Camera-type eye (tissue), 1 donor: ENCODE data around the gene KMT5C. TPM values are rescaled to one million over a fixed set of nuclear protein-coding genes. Genes with fewer than 3 reads are reported as not detected.

Experiments used
- total RNA-seq: library from RNA; depleted of rRNA; stranded (reverse); fragments of >200 nt; gene quantifications from one replicate; pipeline ENCODE4 v1.2.3, GENCODE V29; 2014

Gene KMT5C
- 40.3 TPM for total RNA-seq

DNA sequence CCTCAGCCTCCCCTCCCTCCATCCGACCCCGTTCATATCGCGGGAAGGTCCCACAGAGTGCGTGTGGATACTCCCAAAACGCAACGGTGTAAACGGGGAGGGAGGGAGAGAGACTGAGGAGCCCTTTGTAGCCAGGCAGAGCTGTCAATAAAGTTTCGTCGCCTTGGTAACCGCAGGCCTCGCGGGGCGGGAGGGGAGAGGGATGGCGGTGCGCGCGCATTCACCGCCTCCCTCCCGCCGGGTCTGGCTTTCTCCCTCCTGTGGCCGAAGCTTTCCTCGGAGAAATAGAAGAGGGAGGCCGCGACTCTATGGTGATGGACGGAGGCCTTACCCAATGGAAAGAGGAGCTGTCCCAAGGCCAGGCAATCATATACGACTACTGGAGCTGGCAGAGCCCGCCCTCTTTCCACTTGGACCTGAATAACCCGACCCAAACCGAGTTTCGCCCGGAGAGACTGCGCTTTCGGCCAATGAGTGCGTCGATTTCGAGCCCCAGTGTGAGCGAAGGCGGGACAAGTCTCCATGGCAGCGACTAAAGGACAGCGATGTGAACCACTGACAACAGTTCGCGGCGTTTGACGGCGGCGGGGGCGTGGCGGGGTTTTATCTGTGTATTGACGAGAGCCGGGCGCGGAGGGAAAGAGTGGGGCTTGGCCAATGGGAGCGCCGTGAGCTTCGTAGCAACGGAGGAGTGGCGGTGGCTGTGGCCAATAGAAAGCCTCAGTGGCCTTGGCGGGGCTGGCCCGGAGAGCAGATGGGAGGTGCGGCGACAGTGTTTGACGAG, at the start of gene KMT5C:
KMT5C (plus strand) TSS at position 772 of the 784 bp plus-strand sequence. CDS start 2,061 bp downstream, outside the sequence.

DNA sequence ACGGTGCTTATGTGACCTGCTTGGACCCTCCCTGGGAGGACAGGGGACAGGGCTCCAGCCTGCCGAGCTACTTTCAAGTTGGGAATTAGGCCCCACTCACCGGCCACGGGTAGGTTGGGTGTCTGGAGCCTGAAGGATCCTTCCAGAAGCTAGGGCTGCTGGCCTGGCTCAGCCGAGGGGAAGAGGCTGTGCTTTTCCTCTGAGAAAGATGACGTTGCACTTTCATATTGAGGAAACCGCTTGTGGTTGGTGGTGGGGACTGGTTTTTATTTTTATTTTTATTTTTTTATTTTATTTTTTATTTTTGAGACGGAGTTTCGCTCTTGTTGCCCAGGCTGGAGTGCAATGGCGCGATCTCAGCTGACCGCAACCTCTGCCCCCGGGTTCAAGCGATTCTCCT, 14.5 kb upstream of the KMT5C start, which contains the start of gene TMEM150B:
TMEM150B (minus strand) TSS at position 170 of the 400 bp plus-strand sequence. CDS start 4,305 bp downstream, outside the sequence.

DNA sequence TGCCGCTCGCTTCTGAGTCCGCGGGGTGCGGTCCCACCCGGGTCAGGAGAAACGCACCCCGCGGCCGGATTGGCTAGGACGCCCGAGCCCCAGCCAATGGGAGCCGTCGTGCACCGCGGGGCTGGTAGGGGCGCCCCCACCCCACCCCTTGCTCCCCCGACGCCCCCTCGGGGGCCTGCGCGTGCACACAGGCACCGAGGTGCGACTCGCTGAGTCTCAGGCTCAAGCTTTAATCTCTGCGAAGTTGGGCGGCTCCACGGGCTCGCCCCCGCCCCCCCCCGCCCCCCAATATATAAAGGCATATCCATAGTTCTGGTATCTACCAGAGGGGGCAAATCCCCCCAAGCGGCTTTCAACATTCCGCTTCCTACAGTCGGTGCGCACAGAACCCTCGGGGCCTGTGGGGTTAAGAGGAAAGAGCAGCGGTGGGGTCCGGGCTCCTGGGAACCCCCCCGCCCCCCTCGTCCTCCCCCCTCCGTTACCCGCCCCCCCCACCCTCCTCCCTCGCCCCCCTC, 15.1 kb downstream of the KMT5C start, which contains the start of gene COX6B2:
COX6B2 (minus strand) TSS at position 22 of the 515 bp plus-strand sequence. CDS start 198 bp downstream, outside the sequence.

DNA sequence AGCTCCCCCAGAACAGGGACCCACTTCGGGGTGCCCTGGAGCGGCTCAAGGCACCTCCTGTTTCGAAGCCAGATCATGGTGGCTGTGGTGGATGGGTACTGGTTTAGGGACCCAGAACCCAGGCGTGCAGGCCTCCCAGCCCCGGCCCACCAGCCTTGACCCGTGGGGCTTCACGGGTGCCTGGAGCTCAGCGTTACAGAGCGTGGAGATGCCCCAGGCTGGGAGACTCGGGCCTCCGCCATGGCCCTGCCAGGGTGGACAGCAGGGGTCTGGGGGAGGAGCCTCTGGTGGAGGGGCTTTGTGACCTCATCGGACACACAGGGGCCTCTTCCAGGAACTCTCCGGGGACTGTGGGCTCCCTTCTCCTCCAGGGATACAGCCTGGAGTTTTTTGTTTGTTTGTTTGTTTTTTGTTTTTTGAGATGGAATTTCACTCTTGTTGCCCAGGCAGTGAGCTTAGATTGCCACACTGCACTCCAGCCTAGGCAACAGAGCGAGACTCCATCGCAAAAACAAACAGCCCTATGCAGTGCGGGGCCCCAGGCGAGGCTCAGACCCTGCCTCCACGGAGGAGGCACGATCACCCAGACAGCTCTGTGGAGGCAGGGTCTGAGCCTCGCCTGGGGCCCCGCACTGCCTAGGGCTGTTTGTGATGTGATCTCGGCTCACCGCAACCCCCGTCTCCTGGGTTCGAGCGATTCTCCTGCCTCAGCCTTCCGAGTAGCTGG, 23.5 kb downstream of the KMT5C start, which contains the start of gene GARIN5B:
GARIN5B (minus strand) TSS at position 271 of the 727 bp plus-strand sequence; CDS start at position 77, 194 bp downstream.

DNA sequence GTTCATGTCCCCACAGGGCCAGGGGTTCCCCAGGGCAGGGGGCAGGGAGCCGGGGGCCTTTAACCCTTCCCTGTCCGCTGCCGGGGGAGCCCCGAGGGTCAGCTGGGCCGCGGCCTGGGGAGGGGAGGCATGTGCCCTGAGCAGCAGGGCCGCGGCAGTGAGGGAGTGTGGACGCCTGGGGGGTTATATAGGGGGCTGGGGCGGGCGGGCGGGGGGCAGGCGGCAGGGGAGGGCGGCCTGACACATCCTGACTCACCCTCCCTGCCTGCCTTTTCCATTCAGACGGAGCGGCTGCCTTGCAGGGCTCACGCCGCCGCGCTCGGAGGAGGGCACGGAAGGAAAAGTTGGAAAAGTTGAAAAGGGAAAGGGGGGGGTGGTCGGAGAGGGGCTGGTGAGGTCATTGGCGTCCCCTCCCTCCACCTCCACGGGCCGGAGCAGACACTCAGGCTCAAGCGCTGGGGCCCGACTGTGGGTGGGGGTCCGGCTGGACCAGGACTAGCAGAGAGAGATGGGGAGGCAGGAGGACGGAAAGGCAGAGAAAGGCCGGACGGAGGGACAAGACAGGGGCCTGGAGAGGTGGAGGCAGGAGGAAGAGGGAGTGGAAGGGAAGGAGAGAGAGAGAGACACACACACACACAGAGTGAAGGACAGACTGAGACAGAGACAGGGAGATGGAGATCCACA, 30.8 kb downstream of the KMT5C start, which contains the start of gene IL11:
IL11 (minus strand) TSS at position 159 of the 684 bp plus-strand sequence; CDS start at position 6, 153 bp downstream.

DNA sequence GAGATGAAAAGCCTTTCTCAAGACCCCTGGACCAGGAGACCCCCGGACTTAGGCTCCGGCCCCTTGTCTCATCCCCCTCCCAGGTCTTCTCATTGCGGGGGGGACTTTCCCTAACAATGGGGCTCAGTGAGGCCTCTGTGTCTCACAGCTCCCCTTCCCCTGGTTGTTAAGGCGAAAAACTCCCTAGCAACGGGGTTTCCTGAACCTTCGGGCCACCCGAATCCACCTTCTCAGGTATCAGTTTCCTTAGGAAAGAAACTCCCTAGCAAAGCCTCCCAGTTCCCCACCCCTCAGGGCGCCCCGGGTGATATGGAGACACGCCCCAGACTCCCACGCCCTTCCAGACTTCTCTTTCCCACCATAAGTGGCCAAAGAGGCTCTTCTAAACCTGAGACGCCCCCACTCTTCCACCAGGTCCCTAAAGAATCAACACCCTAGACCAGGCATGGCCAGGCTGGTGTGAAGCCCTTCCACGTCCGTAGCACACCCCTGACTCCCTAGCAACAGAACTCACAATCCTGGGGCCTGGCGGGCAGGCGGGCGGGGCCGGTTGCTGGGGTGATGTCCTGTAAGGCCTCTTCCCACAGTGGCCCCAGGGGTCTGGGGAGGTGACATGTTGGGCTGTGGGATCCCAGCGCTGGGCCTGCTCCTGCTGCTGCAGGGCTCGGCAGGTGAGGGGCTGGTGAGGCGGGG, 36.7 kb downstream of the KMT5C start, which contains the start of gene TMEM190:
TMEM190 (plus strand) TSS at position 586 of the 693 bp plus-strand sequence; CDS start at position 614, 28 bp downstream.

DNA sequence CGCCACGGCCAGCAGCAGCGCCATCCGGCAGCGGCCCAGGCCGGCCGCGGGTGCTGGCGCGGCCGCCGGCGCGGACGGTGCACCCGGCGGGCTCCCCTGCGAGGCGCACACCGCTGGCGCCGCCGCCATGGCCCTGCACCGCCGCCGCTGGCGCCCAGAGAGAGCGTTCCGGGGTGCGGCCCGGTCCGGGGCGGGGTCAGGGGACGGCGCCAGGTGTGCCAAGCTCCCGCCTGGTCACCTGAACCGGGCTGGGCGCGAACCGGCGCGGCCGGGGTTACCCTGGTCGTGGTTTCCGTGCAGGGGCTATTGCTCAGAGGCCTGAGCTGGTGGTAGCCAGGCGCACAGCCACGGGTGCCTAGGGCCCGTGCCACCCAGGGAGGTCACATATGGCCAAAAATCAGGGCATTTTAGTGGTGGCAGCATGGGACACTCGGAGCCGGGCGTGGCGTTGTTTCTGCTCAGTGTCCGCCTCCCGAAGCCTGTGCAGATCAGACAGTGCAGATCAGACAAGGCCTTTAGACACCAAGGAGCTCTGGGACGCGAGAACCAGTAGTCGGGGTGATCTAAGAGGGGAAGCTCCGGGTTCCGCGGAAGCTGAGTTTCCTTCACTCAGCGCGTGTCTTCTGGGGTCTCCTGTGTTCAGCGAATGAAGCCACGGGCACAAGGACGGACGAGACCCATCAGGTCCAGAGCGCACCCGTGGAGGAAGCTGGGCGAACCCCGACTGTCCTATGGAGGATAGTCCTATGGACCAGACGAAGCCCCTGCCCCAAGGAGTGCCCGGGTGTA, 44.6 kb downstream of the KMT5C start, which contains the start of gene TMEM238:
TMEM238 (minus strand) TSS at position 162 of the 789 bp plus-strand sequence; CDS start at position 129, 33 bp downstream.

DNA sequence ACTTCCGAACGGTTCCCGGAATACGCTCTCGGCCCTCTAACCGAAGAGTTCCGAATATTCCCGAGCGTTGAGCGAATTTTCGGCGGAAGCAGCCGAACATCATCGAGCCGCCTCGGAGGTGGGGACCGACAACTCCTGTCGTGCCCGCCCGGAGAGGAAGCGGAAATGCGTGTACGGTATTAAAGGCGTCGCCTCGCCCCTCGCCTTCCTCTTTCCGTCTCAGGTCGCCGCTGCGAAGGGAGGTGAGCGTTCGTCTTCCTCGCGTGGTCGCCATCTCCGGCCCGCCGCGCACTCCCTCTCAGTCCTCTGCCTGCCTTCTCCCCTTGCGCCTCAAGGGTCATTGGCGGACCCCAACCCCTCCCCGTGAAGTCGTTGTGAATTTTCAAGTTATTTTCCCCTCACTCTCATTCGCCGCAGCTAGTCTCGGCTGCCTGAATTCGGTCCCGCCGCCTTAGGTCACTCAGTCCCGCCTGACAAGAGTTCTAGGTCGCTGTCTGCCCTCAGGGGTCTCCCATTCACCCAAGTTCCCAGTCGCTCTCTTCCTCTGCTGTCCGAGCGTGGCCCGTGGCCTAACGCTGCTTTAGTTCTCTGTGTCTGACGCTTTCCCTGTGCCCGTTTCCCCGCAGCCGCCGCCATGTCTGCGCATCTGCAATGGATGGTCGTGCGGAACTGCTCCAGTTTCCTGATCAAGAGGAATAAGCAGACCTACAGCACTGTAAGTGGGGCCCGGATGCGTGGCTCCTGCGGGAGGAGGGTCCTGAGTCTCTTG, 46.2 kb downstream of the KMT5C start, which contains the start of gene RPL28:
RPL28 (plus strand) TSS at position 209 of the 769 bp plus-strand sequence; CDS start at position 635, 426 bp downstream.

Other genes starting within 250 kb of the KMT5C start
- gene PPP1R12C, start 222.2 kb upstream of the KMT5C start, total RNA-seq = 53.9 TPM
- gene TNNT1, start 190.7 kb upstream of the KMT5C start, total RNA-seq = 49.5 TPM
- 2.1 TPM for gene TNNI3, start 182.1 kb upstream of the KMT5C start, total RNA-seq
- 2.0 TPM for gene DNAAF3, start 173.3 kb upstream of the KMT5C start, total RNA-seq
- gene SYT5, start 159.6 kb upstream of the KMT5C start, total RNA-seq = 16.4 TPM
- gene PTPRH, start 130.4 kb upstream of the KMT5C start, total RNA-seq = 6.1 TPM
- 1.1 TPM for gene TMEM86B, start 111.1 kb upstream of the KMT5C start, total RNA-seq
- 30.6 TPM for gene PPP6R1, start 80.9 kb upstream of the KMT5C start, total RNA-seq
- 31.0 TPM for gene HSPBP1, start 59.8 kb upstream of the KMT5C start, total RNA-seq
- 32.5 TPM for gene BRSK1, start 55.9 kb upstream of the KMT5C start, total RNA-seq
- 1.1 TPM for gene TMEM150B, start 14.5 kb upstream of the KMT5C start, total RNA-seq
- 0.60 TPM for gene COX6B2, start 14.8 kb downstream of the KMT5C start, total RNA-seq
- gene GARIN5B, start 23.4 kb downstream of the KMT5C start, total RNA-seq = not detected
- gene IL11, start 30.6 kb downstream of the KMT5C start, total RNA-seq = 1.1 TPM
- gene TMEM190, start 37.0 kb downstream of the KMT5C start, total RNA-seq = not detected
- gene TMEM238, start 44.4 kb downstream of the KMT5C start, total RNA-seq = 0.99 TPM
- gene RPL28, start 46.1 kb downstream of the KMT5C start, total RNA-seq = 472 TPM
- gene UBE2S, start 67.9 kb downstream of the KMT5C start, total RNA-seq = 21.2 TPM
- gene SHISA7, start 103.4 kb downstream of the KMT5C start, total RNA-seq = 1.5 TPM
- gene ISOC2, start 121.8 kb downstream of the KMT5C start, total RNA-seq = 22.9 TPM
- gene C19orf85, start 124.9 kb downstream of the KMT5C start, total RNA-seq = not detected
- 2.3 TPM for gene ZNF628, start 136.7 kb downstream of the KMT5C start, total RNA-seq
- 13.0 TPM for gene NAT14, start 145.3 kb downstream of the KMT5C start, total RNA-seq
- 20.5 TPM for gene SSC5D, start 148.6 kb downstream of the KMT5C start, total RNA-seq
- gene SBK2, start 197.3 kb downstream of the KMT5C start, total RNA-seq = 0.99 TPM
- gene SBK3, start 205.7 kb downstream of the KMT5C start, total RNA-seq = not detected
- 3.6 TPM for gene ZNF579, start 241.0 kb downstream of the KMT5C start, total RNA-seq